ENCODE data around the gene VPS13D. TPM values are rescaled to one million over a fixed set of nuclear protein-coding genes. Genes with fewer than 3 reads are reported as not detected.
A peak's percentile ranks its signal among the peaks of the same experiment; 100 is the strongest.
"Not testable (repeated sequence)": the region's sequence is repeated elsewhere in the genome, so short reads cannot be mapped to it uniquely, and the experiment has no call there.

The VPS13D gene
- total RNA-seq, 6 experiments from 2014 or later: 25.9 to 36.9 (median 30.8) TPM

DNA sequence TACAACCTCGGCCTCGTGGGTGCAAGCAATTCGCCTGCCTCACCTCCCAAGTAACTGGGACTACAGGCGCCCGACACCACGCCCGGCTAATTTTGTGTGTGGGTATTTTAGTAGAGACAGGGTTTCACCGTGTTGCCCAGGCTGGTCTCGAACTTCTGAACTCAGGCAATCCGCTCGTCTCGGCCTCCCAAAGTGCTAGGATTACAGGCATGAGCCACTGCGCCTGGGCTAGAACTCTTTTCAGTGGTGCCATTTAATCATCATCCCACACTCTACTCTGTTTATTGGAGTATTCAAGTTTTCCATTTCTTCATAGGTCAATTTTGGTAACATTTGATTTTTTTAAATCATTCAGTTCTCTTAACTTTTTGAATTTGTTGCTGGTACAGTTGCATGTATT, 286.9 kb downstream of the VPS13D start:
- TF ChIP-seq POLR2A (IDR thresholded peaks at IDR 0.05): no peak
- TF ChIP-seq, protein P1, sequence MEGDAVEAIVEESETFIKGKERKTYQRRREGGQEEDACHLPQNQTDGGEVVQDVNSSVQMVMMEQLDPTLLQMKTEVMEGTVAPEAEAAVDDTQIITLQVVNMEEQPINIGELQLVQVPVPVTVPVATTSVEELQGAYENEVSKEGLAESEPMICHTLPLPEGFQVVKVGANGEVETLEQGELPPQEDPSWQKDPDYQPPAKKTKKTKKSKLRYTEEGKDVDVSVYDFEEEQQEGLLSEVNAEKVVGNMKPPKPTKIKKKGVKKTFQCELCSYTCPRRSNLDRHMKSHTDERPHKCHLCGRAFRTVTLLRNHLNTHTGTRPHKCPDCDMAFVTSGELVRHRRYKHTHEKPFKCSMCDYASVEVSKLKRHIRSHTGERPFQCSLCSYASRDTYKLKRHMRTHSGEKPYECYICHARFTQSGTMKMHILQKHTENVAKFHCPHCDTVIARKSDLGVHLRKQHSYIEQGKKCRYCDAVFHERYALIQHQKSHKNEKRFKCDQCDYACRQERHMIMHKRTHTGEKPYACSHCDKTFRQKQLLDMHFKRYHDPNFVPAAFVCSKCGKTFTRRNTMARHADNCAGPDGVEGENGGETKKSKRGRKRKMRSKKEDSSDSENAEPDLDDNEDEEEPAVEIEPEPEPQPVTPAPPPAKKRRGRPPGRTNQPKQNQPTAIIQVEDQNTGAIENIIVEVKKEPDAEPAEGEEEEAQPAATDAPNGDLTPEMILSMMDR (IDR thresholded peaks at IDR 0.05): no peak
- Histone ChIP-seq H3K27me3 (no peaks in the 10 kb centered on the region), H3K9me3 (no peaks in the 10 kb centered on the region), H3K27ac (no peak overlapping the region), H3K4me3 (no peak overlapping the region), H3K4me1 (no peaks in the 10 kb centered on the region), H3K36me3 (no peaks in the 10 kb centered on the region)
- intact Hi-C loops (cut with DNase I): no loop called here
- ATAC-seq: no peak
- peak in 1 of 3 donors; percentile 10 for DNase-seq
- WGBS (ENCODE audit: insufficient coverage, low coverage, low lambda C conversion rate, missing lambda C conversion rate): 95% methylated on average over 12 of the region's 13 CpGs

DNA sequence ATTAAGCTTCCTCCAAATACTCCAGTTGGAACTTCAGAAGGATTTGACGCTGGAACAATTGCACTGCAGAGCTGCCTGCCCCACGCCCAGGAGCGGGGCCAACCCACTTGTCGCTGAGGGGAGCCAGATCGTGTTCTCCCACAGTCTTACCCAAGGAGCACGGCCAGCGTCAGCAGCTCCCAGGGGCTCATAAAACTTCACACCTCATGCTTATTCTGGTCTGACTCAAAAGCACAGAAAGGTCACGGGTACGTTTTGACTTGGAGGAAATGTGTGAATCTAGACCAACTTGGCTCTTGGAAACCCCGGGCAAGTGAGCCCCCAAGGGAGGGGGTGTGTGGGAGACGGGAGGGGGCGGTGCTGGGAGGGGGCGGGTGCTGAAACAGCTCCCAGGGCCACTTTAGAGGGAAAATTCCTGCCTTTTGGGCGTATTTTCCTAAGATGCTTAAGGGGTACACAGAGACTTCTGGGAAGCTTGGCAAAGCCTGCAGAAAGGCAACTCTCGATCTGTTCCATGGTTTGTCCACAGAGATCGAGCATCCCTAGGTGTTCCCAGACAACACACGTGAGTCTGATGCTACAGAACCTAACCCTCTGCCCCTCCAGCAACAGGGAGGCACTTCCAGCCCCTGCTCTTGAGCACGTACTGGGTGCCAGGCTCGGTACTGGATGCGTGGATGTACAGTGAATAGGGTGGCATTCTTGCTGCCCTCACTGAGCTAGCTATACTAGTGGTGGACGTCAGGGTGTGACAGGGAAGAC, 289.3 kb downstream of the VPS13D start:
- Histone ChIP-seq H3K36me3 (no peaks in the 10 kb centered on the region), H3K4me3 (no peak overlapping the region), H3K27me3 (no peaks in the 10 kb centered on the region), H3K4me1 (peaks cover 0 to 14% (median 6%) of the 10 kb centered on the region in 4 donors), H3K27ac (no peak overlapping the region), H3K9me3 (no peaks in the 10 kb centered on the region)
- DNase-seq: peak in 1 of 3 donors; percentile 28
- no peak for TF ChIP-seq POLR2A (IDR thresholded peaks at IDR 0.05)
- TF ChIP-seq, protein P1 (IDR thresholded peaks at IDR 0.05): no peak
- intact Hi-C loops (cut with DNase I): no loop called here
- WGBS (ENCODE audit: insufficient coverage, low coverage, low lambda C conversion rate, missing lambda C conversion rate): 56% methylated on average over 18 of the region's 21 CpGs
- no peak for ATAC-seq

DNA sequence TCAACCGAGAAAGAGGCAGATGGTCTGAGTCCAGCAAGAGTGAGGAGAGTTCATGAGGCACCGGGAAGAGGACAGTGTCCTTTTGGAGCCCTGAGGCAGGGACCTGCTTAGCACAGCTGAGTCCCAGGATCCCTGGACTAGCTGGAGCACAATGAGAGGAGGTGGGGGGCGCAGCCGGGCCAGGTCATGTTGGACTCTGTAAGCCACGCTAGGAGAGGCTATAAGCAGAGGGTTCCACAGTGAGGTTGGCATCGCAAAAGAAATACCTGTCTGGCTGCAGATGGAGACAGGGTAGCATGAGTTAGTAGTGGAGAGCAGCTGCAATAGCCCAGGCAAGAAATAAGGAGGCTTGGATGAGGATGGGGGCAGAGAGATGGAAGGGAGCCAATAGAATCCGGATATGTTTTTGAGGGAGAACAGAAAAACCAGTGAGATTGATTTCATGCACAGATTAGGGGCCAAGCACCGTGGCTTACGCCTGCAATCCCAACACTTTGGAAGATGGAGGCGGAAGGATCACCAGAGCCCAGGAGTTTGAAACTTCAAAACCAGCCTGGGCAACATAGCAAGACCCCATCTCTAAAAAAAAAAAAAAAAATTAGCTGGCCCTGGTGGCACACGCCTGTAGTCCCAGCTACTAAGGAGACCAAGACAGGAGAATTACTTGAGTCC, 290.0 kb downstream of the VPS13D start:
- no peak overlapping the region for H3K27ac ChIP-seq

DNA sequence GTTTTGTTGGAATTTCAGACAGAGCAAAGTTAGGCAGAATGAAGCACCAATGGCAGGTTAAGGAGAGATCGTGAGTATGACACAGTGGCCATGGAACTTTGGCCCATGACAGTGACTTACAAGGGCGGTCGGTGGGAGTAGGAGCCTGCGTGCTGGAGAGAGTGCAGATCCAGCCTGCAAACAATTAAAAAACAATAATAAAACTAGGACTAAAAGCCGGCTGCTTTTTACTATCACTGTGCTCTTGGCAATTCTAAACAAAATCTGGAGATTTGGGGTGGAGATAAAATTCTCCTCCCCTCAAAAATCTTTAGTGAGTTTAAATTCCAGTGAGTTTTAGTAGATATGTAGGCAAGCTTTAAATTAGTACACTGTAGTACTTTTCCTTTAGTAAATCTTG, 291.3 kb downstream of the VPS13D start:
- no peak overlapping the region for H3K27ac ChIP-seq
- H3K36me3 ChIP-seq: no peaks in the 10 kb centered on the region
- no peak for TF ChIP-seq POLR2A (IDR thresholded peaks at IDR 0.05)
- TF ChIP-seq, protein P1 (IDR thresholded peaks at IDR 0.05): no peak
- H3K27me3 ChIP-seq: no peaks in the 10 kb centered on the region
- no peak overlapping the region for H3K4me3 ChIP-seq
- DNase-seq (peak in 1 of 3 donors; percentile 28), ATAC-seq (no peak)
- WGBS (ENCODE audit: insufficient coverage, low coverage, low lambda C conversion rate, missing lambda C conversion rate): 89% methylated on average over 5 of the region's 5 CpGs
- peaks cover 0 to 26% (median 8%) of the 10 kb centered on the region in 4 donors for H3K4me1 ChIP-seq
- H3K9me3 ChIP-seq: no peaks in the 10 kb centered on the region
- intact Hi-C loops (cut with DNase I): loop anchor here (10.0 kb wide), 1 partner anchor 66 kb away; no protein-coding TSS in a partner anchor

More for the DNA sequence above, 290.0 kb downstream of the VPS13D start:
- Histone ChIP-seq H3K4me3 (no peak overlapping the region), H3K9me3 (no peaks in the 10 kb centered on the region), H3K36me3 (no peaks in the 10 kb centered on the region), H3K4me1 (peaks cover 0 to 19% (median 6%) of the 10 kb centered on the region in 4 donors), H3K27me3 (no peaks in the 10 kb centered on the region)
- 91% methylated on average over 10 of the region's 11 CpGs for WGBS (ENCODE audit: insufficient coverage, low coverage, low lambda C conversion rate, missing lambda C conversion rate)
- ATAC-seq (peak in 1 of 4 donors; percentile 23), DNase-seq (no peak)
- no peak for TF ChIP-seq POLR2A (IDR thresholded peaks at IDR 0.05)
- TF ChIP-seq, protein P1 (IDR thresholded peaks at IDR 0.05): no peak
- intact Hi-C loops (cut with DNase I): loop anchor here (10.0 kb wide), 1 partner anchor 65 kb away; no protein-coding TSS in a partner anchor

DNA sequence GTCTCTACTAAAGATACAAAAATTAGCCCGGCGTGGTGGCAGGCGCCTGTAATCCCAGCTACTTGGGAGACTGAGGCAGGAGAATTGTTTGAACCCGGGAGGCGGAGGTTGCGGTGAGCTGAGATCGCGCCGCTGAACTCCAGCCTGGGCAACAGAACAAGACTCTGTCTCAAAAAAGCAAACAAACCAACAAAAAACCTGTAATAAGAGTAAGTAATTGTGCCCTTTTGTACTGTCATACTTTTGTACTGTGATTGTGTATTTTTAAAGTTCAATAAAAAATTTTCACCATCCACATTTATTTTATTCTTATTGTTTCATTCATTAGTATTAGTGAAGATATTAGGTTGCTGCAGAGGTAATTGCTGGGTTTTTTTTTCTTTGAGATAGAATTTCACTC, 292.9 kb downstream of the VPS13D start:
- Histone ChIP-seq H3K27ac (peak overlapping the region in 2 of 3 donors; percentile 26 to 95), H3K4me1 (peaks cover 0 to 40% (median 14%) of the 10 kb centered on the region in 4 donors), H3K4me3 (peak overlapping the region in 1 of 3 donors; percentile 4)
- H3K36me3 ChIP-seq, H3K9me3 ChIP-seq, ATAC-seq, H3K27me3 ChIP-seq: not testable (repeated sequence)
- DNase-seq: peak in 2 of 3 donors; percentile 48 to 53
- intact Hi-C loops (cut with DNase I): loop anchor here (10.0 kb wide), 1 partner anchor 68 kb away; no protein-coding TSS in a partner anchor
- 56% methylated on average over 9 of the region's 9 CpGs for WGBS (ENCODE audit: insufficient coverage, low coverage, low lambda C conversion rate, missing lambda C conversion rate)

All from right lobe of liver (tissue), 6 donors.